HepG2 (cell line): ENCODE data around the gene PCNA. TPM values are rescaled to one million over a fixed set of nuclear protein-coding genes. Genes with fewer than 3 reads are reported as not detected.

Source experiments
- CENPX ChIP-seq: sonication (generic); formaldehyde crosslinking; IDR thresholded peaks from 2 replicates; pipeline ENCODE4 v1.9.0; 2021; ENCODE audit warnings: mild to moderate bottlenecking, missing genetic modification reagents, moderate library complexity
- CHD2 ChIP-seq: IDR thresholded peaks from 2 replicates; pipeline ENCODE4 v1.6.1; 2011; ENCODE audit warnings: low read depth, low read length, improper control_type of control experiment
- FIP1L1 ChIP-seq: fragments of 200-400 bp; formaldehyde crosslinking; IDR thresholded peaks from 2 replicates; pipeline ENCODE4 v1.6.1; 2018; ENCODE audit warnings: low read depth, mild to moderate bottlenecking, low read length, moderate library complexity, borderline replicate concordance; ENCODE audit not compliant: insufficient read depth
- HMG20B ChIP-seq: conservative IDR thresholded peaks from 2 replicates; pipeline ENCODE4 v1.6.1; 2016; ENCODE audit warnings: missing genetic modification reagents, missing compliant biosample characterization
- HOXA9 ChIP-seq: sonication (generic); formaldehyde crosslinking; IDR thresholded peaks from 2 replicates; pipeline ENCODE4 v1.8.1; 2022; ENCODE audit warnings: missing genetic modification reagents, mild to moderate bottlenecking, moderate library complexity, borderline replicate concordance
- MEIS1 ChIP-seq: sonication (generic); formaldehyde crosslinking; IDR thresholded peaks from 2 replicates; pipeline ENCODE4 v1.9.0; 2021; ENCODE audit warnings: mild to moderate bottlenecking, missing genetic modification reagents, moderate library complexity, borderline replicate concordance
- PHF8 ChIP-seq: sonication (generic); formaldehyde crosslinking; IDR thresholded peaks from 2 replicates; pipeline ENCODE4 v1.5.0; 2020; ENCODE audit warnings: missing genetic modification reagents
- RARA ChIP-seq: IDR thresholded peaks from 2 replicates; pipeline ENCODE4 v1.6.1; 2016; ENCODE audit warnings: missing genetic modification reagents, missing compliant biosample characterization
- RNF2 ChIP-seq: fragments of 450-650 bp; conservative IDR thresholded peaks from 2 replicates; pipeline ENCODE4 v1.6.1; 2016; ENCODE audit warnings: low read depth
- SALL2 ChIP-seq: sonication (generic); formaldehyde crosslinking; IDR thresholded peaks from 2 replicates; pipeline ENCODE4 v1.8.1; 2023; ENCODE audit warnings: mild to moderate bottlenecking, missing genetic modification reagents, inconsistent platforms
- SP2 ChIP-seq: sonication (generic); formaldehyde crosslinking; IDR thresholded peaks from 2 replicates; pipeline ENCODE4 v1.5.1; 2020; ENCODE audit warnings: mild to moderate bottlenecking, missing genetic modification reagents
- SRSF1 ChIP-seq: fragments of 200-400 bp; formaldehyde crosslinking; optimal IDR thresholded peaks from 2 replicates; pipeline ENCODE3; 2017; ENCODE audit warnings: mild to moderate bottlenecking, low read depth, low read length, moderate library complexity
- TMF1 ChIP-seq: sonication (generic); formaldehyde crosslinking; IDR thresholded peaks from 2 replicates; pipeline ENCODE4 v1.8.1; 2022; ENCODE audit warnings: low read depth, missing genetic modification reagents
- ZFY ChIP-seq: sonication (generic); formaldehyde crosslinking; IDR thresholded peaks from 2 replicates; pipeline ENCODE4 v1.4.0; 2020; ENCODE audit warnings: missing genetic modification reagents
- ZNF225 ChIP-seq: sonication (generic); formaldehyde crosslinking; IDR thresholded peaks from 2 replicates; pipeline ENCODE4 v1.4.0; 2020; ENCODE audit warnings: mild to moderate bottlenecking, missing genetic modification reagents
- ZNF264 ChIP-seq: sonication (generic); formaldehyde crosslinking; IDR thresholded peaks from 2 replicates; pipeline ENCODE4 v1.4.0; 2020; ENCODE audit warnings: missing genetic modification reagents
- ZNF724P ChIP-seq: sonication (generic); formaldehyde crosslinking; IDR thresholded peaks from 2 replicates; pipeline ENCODE4 v1.8.0; 2022; ENCODE audit warnings: missing genetic modification reagents, borderline replicate concordance
- ZNF792 ChIP-seq: IDR thresholded peaks from 2 replicates; pipeline ENCODE4 v1.6.1; 2016
- ZNF879 ChIP-seq: sonication (generic); formaldehyde crosslinking; IDR thresholded peaks from 2 replicates; pipeline ENCODE4 v1.8.1; 2023; ENCODE audit warnings: missing genetic modification reagents
- polyA plus RNA-seq, 8 experiments: library from polyadenylated mRNA; depleted of rRNA in 3 of 8; stranded (reverse) in 7 of 8; unstranded in 1 of 8; fragments of >200 nt; fragmentation: Illumina TruSeq in 4 of 8; extraction: Trizol in 4 of 8; gene quantifications; 2 replicates each; pipeline versions ENCODE4 v1.2.1 to v1.2.3, GENCODE V29; 2011 to 2016; ENCODE audit warnings: low read depth in 4 of 8, missing spikeins in 1 of 8, mixed read lengths in 1 of 8; ENCODE audit not compliant: insufficient read depth in 1 of 8
- total RNA-seq, 5 experiments: library from RNA; depleted of rRNA; stranded (reverse); fragments of >200 nt; fragmentation: Illumina TruSeq; extraction: Trizol; gene quantifications; 2 replicates each; pipeline ENCODE4 v1.2.3, GENCODE V29; 2016; ENCODE audit warnings: low read depth in 1 of 5
- TF ChIP-seq, protein P1 (sequence below): sonication (generic); formaldehyde crosslinking; IDR thresholded peaks from 2 replicates; pipeline ENCODE4 v1.8.0; 2022; ENCODE audit warnings: mild to moderate bottlenecking, missing genetic modification reagents, moderate library complexity
- TF ChIP-seq, protein P2 (sequence below): sonication (generic); formaldehyde crosslinking; IDR thresholded peaks from 2 replicates; pipeline ENCODE4 v1.5.0; 2020; ENCODE audit warnings: mild to moderate bottlenecking, missing genetic modification reagents
- TF ChIP-seq, protein P3 (sequence below): sonication (generic); formaldehyde crosslinking; IDR thresholded peaks from 2 replicates; pipeline ENCODE4 v1.5.0; 2020; ENCODE audit warnings: missing genetic modification reagents, mild to moderate bottlenecking, borderline replicate concordance
- TF ChIP-seq, protein P4 (sequence below): IDR thresholded peaks from 2 replicates; pipeline ENCODE4 v1.6.1; 2016; ENCODE audit warnings: control low read depth
- TF ChIP-seq, protein P5 (sequence below): sonication (generic); formaldehyde crosslinking; IDR thresholded peaks from 2 replicates; pipeline ENCODE4 v1.8.0; 2022; ENCODE audit warnings: missing genetic modification reagents, mild to moderate bottlenecking, borderline replicate concordance

Gene PCNA
- total and polyA plus RNA-seq, 2 of the 13 experiments (the other 11 are each of a cell fraction or from before 2014, with no cell fraction given) = 229 to 655 TPM

DNA sequence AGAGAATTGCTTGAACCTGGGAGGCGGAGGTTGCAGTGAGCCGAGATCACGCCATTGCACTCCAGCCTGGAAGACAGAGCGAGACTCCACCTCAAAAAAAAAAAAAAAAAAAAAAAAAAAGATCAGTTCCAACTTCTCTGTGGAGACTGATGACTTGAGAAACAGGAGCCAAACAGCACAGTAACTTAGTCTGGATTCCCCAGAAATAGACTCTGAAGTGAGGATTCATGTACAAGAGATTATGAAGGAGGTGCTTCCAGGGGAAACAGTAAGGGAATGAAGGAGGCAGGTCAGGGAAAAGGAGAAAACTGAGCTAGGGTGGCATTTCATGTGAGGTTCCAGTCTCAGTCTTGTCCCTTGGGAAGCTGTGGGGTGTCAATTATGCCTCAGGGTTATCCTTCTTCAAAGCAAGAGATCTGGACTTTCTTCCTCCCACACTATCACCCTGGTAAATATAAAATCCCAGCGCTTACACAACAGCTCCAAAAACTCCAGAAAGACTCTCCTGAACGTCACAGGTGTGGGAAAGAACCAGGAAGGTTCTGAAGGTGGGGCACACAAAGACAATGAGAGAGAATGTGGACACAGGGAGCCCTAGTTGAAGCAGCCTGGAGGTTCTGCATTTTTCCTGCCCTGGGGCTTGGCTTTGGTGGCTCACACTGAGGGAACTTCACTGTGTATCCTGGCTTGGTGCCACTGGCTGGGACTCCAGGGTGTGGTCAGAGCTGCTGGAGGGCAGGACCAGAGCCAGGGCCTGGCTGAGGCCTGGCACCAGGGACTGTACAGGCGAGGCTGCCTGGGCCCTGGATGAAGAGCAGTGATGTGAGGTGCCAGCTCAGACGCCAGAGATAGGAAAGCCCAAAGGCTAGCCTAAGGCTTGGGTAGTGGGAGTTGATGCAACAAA is 46.8 kb downstream of the PCNA start (continued):
- TF ChIP-seq, protein P1, sequence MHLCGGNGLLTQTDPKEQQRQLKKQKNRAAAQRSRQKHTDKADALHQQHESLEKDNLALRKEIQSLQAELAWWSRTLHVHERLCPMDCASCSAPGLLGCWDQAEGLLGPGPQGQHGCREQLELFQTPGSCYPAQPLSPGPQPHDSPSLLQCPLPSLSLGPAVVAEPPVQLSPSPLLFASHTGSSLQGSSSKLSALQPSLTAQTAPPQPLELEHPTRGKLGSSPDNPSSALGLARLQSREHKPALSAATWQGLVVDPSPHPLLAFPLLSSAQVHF (CRISPR knock-in tag) = no peak
- TF ChIP-seq SRSF1 (no peak), CHD2 (no peak), TMF1 (0 out of 2 replicates have a peak, but pooled peaks have one; percentile 30), RARA (CRISPR knock-in tag) (no peak), CENPX (CRISPR knock-in tag) (no peak), SALL2 (CRISPR knock-in tag) (no peak), HOXA9 (CRISPR knock-in tag) (no peak), ZNF879 (no peak), MEIS1 (CRISPR knock-in tag) (no peak), FIP1L1 (no peak), ZFY (peak; percentile 43; the same call in 1 of the 2 replicates), PHF8 (peak; percentile 34; the same call in 1 of the 2 replicates), ZNF264 (no peak), ZNF724P (CRISPR knock-in tag) (no peak), ZNF792 (0 out of 2 replicates have a peak, but pooled peaks have one; percentile 31), RNF2 (no peak), HMG20B (CRISPR knock-in tag) (0 out of 2 replicates have a peak, but pooled peaks have one; percentile 11), SP2 (CRISPR knock-in tag) (no peak), ZNF225 (CRISPR knock-in tag) (no peak; the same call in 1 of the 2 replicates)
- TF ChIP-seq, protein P2, sequence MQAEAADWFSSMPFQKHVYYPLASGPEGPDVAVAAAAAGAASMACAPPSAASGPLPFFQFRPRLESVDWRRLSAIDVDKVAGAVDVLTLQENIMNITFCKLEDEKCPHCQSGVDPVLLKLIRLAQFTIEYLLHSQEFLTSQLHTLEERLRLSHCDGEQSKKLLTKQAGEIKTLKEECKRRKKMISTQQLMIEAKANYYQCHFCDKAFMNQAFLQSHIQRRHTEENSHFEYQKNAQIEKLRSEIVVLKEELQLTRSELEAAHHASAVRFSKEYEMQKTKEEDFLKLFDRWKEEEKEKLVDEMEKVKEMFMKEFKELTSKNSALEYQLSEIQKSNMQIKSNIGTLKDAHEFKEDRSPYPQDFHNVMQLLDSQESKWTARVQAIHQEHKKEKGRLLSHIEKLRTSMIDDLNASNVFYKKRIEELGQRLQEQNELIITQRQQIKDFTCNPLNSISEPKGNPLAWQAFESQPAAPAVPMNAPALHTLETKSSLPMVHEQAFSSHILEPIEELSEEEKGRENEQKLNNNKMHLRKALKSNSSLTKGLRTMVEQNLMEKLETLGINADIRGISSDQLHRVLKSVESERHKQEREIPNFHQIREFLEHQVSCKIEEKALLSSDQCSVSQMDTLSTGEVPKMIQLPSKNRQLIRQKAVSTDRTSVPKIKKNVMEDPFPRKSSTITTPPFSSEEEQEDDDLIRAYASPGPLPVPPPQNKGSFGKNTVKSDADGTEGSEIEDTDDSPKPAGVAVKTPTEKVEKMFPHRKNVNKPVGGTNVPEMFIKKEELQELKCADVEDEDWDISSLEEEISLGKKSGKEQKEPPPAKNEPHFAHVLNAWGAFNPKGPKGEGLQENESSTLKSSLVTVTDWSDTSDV (CRISPR knock-in tag) = no peak
- TF ChIP-seq, protein P3, sequence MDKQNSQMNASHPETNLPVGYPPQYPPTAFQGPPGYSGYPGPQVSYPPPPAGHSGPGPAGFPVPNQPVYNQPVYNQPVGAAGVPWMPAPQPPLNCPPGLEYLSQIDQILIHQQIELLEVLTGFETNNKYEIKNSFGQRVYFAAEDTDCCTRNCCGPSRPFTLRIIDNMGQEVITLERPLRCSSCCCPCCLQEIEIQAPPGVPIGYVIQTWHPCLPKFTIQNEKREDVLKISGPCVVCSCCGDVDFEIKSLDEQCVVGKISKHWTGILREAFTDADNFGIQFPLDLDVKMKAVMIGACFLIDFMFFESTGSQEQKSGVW (CRISPR knock-in tag) = no peak
- TF ChIP-seq, protein P4, sequence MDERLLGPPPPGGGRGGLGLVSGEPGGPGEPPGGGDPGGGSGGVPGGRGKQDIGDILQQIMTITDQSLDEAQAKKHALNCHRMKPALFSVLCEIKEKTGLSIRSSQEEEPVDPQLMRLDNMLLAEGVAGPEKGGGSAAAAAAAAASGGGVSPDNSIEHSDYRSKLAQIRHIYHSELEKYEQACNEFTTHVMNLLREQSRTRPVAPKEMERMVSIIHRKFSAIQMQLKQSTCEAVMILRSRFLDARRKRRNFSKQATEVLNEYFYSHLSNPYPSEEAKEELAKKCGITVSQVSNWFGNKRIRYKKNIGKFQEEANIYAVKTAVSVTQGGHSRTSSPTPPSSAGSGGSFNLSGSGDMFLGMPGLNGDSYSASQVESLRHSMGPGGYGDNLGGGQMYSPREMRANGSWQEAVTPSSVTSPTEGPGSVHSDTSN (CRISPR knock-in tag) = no peak
- TF ChIP-seq, protein P5, sequence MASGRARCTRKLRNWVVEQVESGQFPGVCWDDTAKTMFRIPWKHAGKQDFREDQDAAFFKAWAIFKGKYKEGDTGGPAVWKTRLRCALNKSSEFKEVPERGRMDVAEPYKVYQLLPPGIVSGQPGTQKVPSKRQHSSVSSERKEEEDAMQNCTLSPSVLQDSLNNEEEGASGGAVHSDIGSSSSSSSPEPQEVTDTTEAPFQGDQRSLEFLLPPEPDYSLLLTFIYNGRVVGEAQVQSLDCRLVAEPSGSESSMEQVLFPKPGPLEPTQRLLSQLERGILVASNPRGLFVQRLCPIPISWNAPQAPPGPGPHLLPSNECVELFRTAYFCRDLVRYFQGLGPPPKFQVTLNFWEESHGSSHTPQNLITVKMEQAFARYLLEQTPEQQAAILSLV (CRISPR knock-in tag) = no peak
